Activated CD4-positive, alpha-beta T cell treated with anti-CD3 and anti-CD28 coated beads for 36 hours (primary cell): ENCODE data around the gene BRD8. TPM values are rescaled to one million over a fixed set of nuclear protein-coding genes. Genes with fewer than 3 reads are reported as not detected.
A peak's percentile ranks its signal among the peaks of the same experiment; 100 is the strongest.
"Not testable (repeated sequence)": the region's sequence is repeated elsewhere in the genome, so short reads cannot be mapped to it uniquely, and the experiment has no call there.

ENCODE experiments used
- ATAC-seq: fragments of 200-7000 bp; cut with Tn5 transposase; one replicate; pipeline ENCODE4 v1.10.0; 2021; ENCODE audit warnings: mild to moderate bottlenecking, moderate library complexity
- CTCF ChIA-PET: fragments of 350-600 bp; sonication (Branson Sonifier 250); formaldehyde crosslinking; loops from one replicate; lab custom pipeline; 2021; ENCODE audit warnings: antibody characterized with exemption; lab: Charles Lee
- POLR2A ChIA-PET: fragments of 350-600 bp; sonication (Branson Sonifier 250); formaldehyde crosslinking; loops from one replicate; lab custom pipeline; 2021; ENCODE audit warnings: antibody characterized with exemption, inconsistent platforms; lab: Charles Lee
- DNase-seq: peaks from one replicate; pipeline ENCODE4 v3.0.0-alpha.2; 2020
- H3K27ac Mint-ChIP-seq: one replicate; pipeline ENCODE4 v1.8.0; 2021; ENCODE audit warnings: mixed read lengths
- H3K27me3 Mint-ChIP-seq: one replicate; pipeline ENCODE4 v1.8.0; 2021; ENCODE audit warnings: mixed read lengths
- H3K36me3 Mint-ChIP-seq: one replicate; pipeline ENCODE4 v1.8.0; 2021; ENCODE audit warnings: low read depth, mixed read lengths
- H3K4me1 Mint-ChIP-seq: one replicate; pipeline ENCODE4 v1.8.0; 2021; ENCODE audit warnings: mixed read lengths
- H3K4me3 Mint-ChIP-seq: one replicate; pipeline ENCODE4 v1.8.0; 2021; ENCODE audit warnings: mild to moderate bottlenecking, moderate library complexity, mixed read lengths
- H3K9me3 Mint-ChIP-seq: one replicate; pipeline ENCODE4 v1.8.0; 2021; ENCODE audit warnings: low read depth, mixed read lengths
- intact Hi-C, 2 experiments: fragments of 100-400 bp; cut with DNase I in 1 of 2; cut with micrococcal nuclease in 1 of 2; formaldehyde crosslinking; loops; one replicate each; pipeline versions ENCODE4 v1.14.2 to v1.15.1; 2022 to 2024; cut with DNase I, micrococcal nuclease
- total RNA-seq, 2 experiments: library from RNA; stranded (reverse); gene quantifications; one replicate each; pipeline ENCODE4 v1.2.3, GENCODE V29; 2021

The BRD8 gene, protein sequence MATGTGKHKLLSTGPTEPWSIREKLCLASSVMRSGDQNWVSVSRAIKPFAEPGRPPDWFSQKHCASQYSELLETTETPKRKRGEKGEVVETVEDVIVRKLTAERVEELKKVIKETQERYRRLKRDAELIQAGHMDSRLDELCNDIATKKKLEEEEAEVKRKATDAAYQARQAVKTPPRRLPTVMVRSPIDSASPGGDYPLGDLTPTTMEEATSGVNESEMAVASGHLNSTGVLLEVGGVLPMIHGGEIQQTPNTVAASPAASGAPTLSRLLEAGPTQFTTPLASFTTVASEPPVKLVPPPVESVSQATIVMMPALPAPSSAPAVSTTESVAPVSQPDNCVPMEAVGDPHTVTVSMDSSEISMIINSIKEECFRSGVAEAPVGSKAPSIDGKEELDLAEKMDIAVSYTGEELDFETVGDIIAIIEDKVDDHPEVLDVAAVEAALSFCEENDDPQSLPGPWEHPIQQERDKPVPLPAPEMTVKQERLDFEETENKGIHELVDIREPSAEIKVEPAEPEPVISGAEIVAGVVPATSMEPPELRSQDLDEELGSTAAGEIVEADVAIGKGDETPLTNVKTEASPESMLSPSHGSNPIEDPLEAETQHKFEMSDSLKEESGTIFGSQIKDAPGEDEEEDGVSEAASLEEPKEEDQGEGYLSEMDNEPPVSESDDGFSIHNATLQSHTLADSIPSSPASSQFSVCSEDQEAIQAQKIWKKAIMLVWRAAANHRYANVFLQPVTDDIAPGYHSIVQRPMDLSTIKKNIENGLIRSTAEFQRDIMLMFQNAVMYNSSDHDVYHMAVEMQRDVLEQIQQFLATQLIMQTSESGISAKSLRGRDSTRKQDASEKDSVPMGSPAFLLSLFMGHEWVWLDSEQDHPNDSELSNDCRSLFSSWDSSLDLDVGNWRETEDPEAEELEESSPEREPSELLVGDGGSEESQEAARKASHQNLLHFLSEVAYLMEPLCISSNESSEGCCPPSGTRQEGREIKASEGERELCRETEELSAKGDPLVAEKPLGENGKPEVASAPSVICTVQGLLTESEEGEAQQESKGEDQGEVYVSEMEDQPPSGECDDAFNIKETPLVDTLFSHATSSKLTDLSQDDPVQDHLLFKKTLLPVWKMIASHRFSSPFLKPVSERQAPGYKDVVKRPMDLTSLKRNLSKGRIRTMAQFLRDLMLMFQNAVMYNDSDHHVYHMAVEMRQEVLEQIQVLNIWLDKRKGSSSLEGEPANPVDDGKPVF
- 10 to 100 TPM; 60.7 to 61.4 TPM for total RNA-seq

DNA sequence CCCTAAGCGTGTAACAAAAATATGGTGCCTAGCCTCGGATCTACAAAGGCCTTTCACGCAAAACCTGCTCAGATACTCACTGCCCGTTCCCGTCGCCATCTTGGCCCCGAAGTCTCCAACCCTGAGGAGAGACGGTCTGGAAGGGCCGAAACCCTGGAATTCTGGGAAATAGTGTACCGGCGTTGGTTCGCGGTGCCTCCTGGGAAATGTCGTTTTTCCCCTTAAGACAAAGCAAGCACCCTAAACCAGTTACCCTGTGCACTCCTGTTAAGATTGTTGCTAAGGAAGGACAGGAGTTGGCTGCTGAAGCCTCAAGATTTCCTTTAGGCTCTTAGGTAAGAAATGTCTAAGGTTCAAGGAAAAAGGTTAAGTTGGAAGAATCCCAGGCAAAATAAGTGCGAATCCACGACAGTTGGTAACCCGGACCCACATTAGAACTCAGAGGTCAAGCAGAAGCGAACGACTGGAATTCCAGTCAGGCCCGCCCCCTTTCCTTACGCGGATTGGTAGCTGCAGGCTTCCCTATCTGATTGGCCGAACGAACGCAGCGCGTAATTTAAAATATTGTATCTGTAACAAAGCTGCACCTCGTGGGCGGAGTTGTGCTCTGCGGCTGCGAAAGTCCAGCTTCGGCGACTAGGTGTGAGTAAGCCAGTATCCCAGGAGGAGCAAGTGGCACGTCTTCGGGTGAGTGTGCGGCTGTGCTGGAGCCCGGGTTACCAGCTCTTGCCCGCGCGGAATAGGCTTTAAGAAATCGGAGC lies at the start of gene BRD8, which contains the start of gene KIF20A:
Gene BRD8 (minus strand): TSS at position 115 of the 761 bp plus-strand sequence. CDS start 16 bp downstream, at position 99.
Gene KIF20A (plus strand): TSS at position 597 of the 761 bp plus-strand sequence. CDS start 569 bp downstream, outside the sequence.
- Mint-ChIP-seq H3K27ac (peak within 1 kb of the TSS; percentile 73), H3K4me3 (no peak within 1 kb of the TSS), H3K9me3 (no peaks in the 10 kb centered on the region), H3K36me3 (peaks cover 41% of the 10 kb centered on the region), H3K27me3 (no peaks in the 10 kb centered on the region), H3K4me1 (peaks cover 16% of the 10 kb centered on the region)
- ATAC-seq (peak; percentile 93), DNase-seq (peak; percentile 96)
- ChIA-PET POLR2A (interaction anchor here (0.6 to 1.2 kb wide), 10 partner anchors 10 to 425 kb away, joined by 3 to 10 read pairs (median 4); partner anchors contain the start of genes CDC23, ETF1 and FAM53C), CTCF (interaction anchor here (0.5 to 4.4 kb wide), 12 partner anchors 8 to 325 kb away, joined by 3 to 33 read pairs (median 4); partner anchors contain the start of genes CDC23, EGR1 and KDM3B)
- intact Hi-C loops: loop anchor here (1.0 to 5.0 kb wide), 15 partner anchors 35 to 1384 kb away; partner anchors contain the start of genes CDC23 (in 2 of the 2), CDC25C (in 2 of the 2), ETF1 (in 2 of the 2) and FAM13B (in 1 of the 2)

DNA sequence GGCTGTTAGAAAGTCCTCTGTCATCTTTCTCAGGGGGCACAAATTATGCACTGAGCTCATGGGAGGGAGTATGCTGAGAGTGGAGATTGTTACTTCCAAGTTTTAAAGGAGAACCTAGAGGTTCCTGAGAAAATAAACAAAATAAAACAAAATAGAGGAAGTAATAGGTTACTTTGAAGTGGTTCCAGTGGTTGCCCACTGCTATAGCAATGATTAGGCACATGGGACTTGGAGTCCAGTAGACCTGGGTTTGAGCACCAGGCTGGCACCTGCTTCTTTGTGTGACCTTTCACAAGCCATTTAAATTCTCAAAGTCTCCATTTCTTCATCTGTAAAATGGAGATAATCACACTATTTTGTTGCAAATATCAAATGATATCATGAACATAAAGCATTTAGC lies 48.5 kb upstream of the BRD8 start:
- H3K4me1 Mint-ChIP-seq: peaks cover 6% of the 10 kb centered on the region
- DNase-seq: no peak
- ChIA-PET POLR2A (no interaction called here), CTCF (no interaction called here)
- peaks cover 11% of the 10 kb centered on the region for H3K27me3 Mint-ChIP-seq
- no peak for ATAC-seq
- peaks cover 4% of the 10 kb centered on the region for H3K9me3 Mint-ChIP-seq
- H3K36me3 Mint-ChIP-seq: no peaks in the 10 kb centered on the region
- no peak overlapping the region for H3K27ac Mint-ChIP-seq
- intact Hi-C loops: no loop called here
- H3K4me3 Mint-ChIP-seq: no peak overlapping the region

DNA sequence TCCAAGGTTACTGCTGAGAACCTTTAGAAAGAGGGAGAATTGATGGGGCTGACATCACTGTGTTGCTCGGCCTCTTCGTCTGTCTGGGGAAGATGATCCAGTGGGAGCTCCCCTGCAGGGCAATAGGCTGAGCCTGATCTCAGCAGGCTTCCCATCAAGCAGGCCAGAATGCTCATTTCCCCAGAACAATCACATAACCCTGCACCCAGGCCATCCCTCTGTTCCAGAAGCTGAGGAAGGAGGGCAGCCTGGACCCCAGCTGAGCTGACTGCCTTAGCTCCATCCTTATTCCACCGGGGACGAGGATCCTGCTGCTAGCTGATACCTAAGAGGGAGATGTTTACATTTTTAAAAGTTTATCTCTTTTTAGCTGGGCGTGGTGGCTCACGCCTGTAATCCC lies 46.3 kb upstream of the BRD8 start:
- ATAC-seq (no peak), DNase-seq (no peak)
- Mint-ChIP-seq H3K27ac (no peak overlapping the region), H3K4me1 (peaks cover 6% of the 10 kb centered on the region), H3K36me3 (no peaks in the 10 kb centered on the region), H3K4me3 (no peak overlapping the region), H3K27me3 (peaks cover 8% of the 10 kb centered on the region), H3K9me3 (peaks cover 4% of the 10 kb centered on the region)
- intact Hi-C loops: no loop called here
- ChIA-PET CTCF (interaction anchor here (1.1 to 2.3 kb wide), 4 partner anchors 11 to 128 kb away, joined by 4 to 8 read pairs (median 4); partner anchors contain the start of gene KDM3B), POLR2A (interaction anchor here (0.6 kb wide), 1 partner anchor 132 kb away, joined by 3 read pairs; no protein-coding TSS in a partner anchor)

DNA sequence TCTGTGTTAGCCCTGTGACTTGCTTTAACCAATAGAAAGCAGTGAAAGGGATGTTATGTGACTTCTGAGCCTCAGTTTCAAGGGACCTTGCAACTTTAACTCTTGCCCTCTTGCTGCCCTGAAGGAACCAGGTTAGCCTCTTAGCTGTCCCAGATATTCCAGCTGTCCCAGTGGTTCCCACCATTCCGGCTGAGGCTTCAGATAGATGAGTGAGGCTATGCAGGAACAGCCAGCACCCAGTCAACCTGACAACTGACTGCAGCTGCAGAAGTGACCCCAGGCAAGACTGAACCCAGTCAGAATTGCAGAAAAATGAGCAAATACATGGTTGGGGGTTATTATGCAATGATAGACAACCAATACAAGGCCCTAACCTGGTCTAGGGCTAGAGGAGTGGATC lies 45.1 kb upstream of the BRD8 start:
- Mint-ChIP-seq H3K9me3 (peaks cover 4% of the 10 kb centered on the region), H3K4me1 (peaks cover 6% of the 10 kb centered on the region), H3K4me3 (no peak overlapping the region), H3K36me3 (no peaks in the 10 kb centered on the region), H3K27ac (no peak overlapping the region), H3K27me3 (peaks cover 8% of the 10 kb centered on the region)
- ChIA-PET POLR2A (no interaction called here), CTCF (interaction anchor here (0.7 to 1.9 kb wide), 9 partner anchors 10 to 1473 kb away, joined by 3 to 9 read pairs (median 4); partner anchors contain the start of gene CDC23)
- ATAC-seq (no peak), DNase-seq (no peak)
- intact Hi-C loops: no loop called here

DNA sequence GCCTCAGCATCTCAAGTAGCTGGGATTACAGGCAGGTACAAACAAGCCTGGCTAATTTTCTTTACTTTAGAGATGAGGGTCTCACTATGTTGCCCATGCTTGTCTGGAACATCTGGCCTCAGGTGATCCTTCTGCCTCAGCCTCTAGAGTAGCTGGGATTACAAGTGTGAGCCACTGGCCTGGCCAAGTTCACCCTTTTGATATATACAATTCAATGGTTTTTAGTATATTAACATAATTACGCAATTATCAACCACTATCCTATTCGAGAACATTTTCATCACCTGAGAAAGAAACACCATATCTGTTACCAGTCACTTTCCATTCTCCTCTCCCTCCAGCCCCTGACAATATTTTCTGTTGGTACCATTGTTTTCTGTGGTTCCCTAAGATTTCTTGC lies 38.4 kb upstream of the BRD8 start:
- Mint-ChIP-seq H3K27ac (no peak overlapping the region), H3K4me1 (peaks cover 8% of the 10 kb centered on the region), H3K36me3 (no peaks in the 10 kb centered on the region), H3K27me3 (no peaks in the 10 kb centered on the region), H3K9me3 (no peaks in the 10 kb centered on the region), H3K4me3 (no peak overlapping the region)
- ChIA-PET POLR2A (no interaction called here), CTCF (no interaction called here)
- DNase-seq: no peak
- no peak for ATAC-seq
- intact Hi-C loops: loop anchor here in 1 of 2 experiments (10.0 kb wide), 1 partner anchor 1888 kb away; no protein-coding TSS in a partner anchor

DNA sequence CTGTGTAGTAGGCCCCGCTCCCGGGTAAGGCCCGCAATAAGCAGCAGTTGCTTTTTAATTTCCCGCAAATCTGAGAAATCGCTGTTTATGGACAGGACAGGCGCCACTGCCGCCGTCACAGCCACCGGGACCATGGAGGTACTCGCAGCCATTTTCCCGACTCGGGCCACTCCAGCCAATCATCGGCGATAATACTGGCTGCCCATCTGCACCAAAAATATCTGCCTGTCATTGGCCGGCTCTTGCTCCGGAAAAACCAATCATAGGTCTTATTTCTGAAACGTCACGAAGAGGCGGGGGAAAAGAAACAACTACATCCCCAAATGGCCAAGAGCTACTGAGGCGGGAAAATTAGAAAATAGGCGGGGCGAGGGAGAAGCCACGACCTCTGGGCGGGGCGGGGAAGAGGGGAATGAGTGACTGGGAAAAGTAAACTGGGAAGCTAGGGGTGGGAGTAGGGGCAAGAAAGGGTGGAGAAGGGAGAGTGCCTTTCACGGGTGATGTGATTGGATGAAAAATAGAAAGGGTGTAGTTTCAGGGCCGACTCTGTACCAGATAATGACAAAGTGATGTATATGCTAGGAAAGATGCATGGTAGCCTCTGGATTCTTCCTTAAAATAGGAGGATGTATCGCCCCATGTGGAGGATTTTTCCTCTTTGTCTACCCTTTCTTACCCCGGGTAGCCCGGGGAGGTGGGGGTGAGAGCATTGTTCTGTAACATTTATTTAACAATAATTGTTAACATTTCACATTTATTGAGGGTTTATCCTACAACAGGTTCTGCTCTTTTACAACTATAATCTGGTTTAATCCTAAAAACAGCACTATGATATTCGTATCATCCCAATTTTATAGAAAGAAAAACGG lies 35.0 kb upstream of the BRD8 start, which contains the start of gene CDC23:
Gene CDC23 (minus strand): TSS at position 163 of the 869 bp plus-strand sequence. CDS start 11 bp downstream, at position 152.
- ATAC-seq: peak; percentile 98
- DNase-seq: peak; percentile 94
- peak within 1 kb of the TSS; percentile 92 for H3K4me3 Mint-ChIP-seq
- peaks cover 5% of the 10 kb centered on the region for H3K36me3 Mint-ChIP-seq
- no peaks in the 10 kb centered on the region for H3K27me3 Mint-ChIP-seq
- peaks cover 16% of the 10 kb centered on the region for H3K4me1 Mint-ChIP-seq
- ChIA-PET POLR2A (interaction anchor here (0.6 to 2.2 kb wide), 13 partner anchors 25 to 1458 kb away, joined by 3 to 10 read pairs (median 5); partner anchors contain the start of genes CDC25C, ETF1, KDM3B and KIF20A), CTCF (interaction anchor here (0.6 to 2.5 kb wide), 14 partner anchors 9 to 211 kb away, joined by 3 to 18 read pairs (median 4); partner anchors contain the start of genes BRD8, CDC25C, KDM3B and KIF20A)
- H3K27ac Mint-ChIP-seq: peak within 1 kb of the TSS; percentile 94
- intact Hi-C loops: loop anchor here (1.0 to 10.0 kb wide), 15 partner anchors 35 to 1891 kb away; partner anchors contain the start of genes BRD8 (in 2 of the 2), FAM53C (in 2 of the 2), CDC25C (in 1 of the 2) and ETF1 (in 1 of the 2)
- no peaks in the 10 kb centered on the region for H3K9me3 Mint-ChIP-seq

DNA sequence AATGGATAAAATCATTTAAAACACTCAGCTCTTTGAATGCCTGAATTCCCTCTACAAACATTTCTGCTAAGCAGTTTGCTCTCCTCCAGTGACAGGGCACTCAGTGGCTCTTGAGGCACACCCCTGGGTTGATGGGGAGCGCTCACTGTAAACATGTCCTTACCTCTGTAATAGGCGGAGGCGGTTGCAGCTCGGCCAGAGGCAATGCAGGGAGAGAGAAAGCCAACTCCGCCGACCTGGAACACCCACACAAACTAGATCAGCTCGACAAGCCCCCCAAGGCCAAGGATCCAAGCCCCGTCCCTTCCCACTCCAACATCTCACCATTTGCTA lies 34.4 kb upstream of the BRD8 start:
- peak overlapping the region; percentile 94 for H3K27ac Mint-ChIP-seq
- DNase-seq (peak; percentile 42), ATAC-seq (peak; percentile 34)
- ChIA-PET POLR2A (interaction anchor here (1.0 to 2.2 kb wide), 6 partner anchors 24 to 330 kb away, joined by 3 to 10 read pairs (median 5); partner anchors contain the start of genes CDC25C, ETF1, KDM3B and KIF20A), CTCF (interaction anchor here (0.6 to 2.5 kb wide), 11 partner anchors 10 to 197 kb away, joined by 3 to 18 read pairs (median 3); partner anchors contain the start of genes BRD8, CDC25C, KDM3B and KIF20A)
- H3K4me3 Mint-ChIP-seq: peak overlapping the region; percentile 92
- intact Hi-C loops: loop anchor here (1.0 to 10.0 kb wide), 15 partner anchors 34 to 1892 kb away; partner anchors contain the start of genes BRD8 (in 2 of the 2), FAM53C (in 2 of the 2), CDC25C (in 1 of the 2) and ETF1 (in 1 of the 2)
- H3K9me3 Mint-ChIP-seq: no peaks in the 10 kb centered on the region
- H3K36me3 Mint-ChIP-seq: peaks cover 11% of the 10 kb centered on the region
- H3K27me3 Mint-ChIP-seq: no peaks in the 10 kb centered on the region
- peaks cover 20% of the 10 kb centered on the region for H3K4me1 Mint-ChIP-seq

DNA sequence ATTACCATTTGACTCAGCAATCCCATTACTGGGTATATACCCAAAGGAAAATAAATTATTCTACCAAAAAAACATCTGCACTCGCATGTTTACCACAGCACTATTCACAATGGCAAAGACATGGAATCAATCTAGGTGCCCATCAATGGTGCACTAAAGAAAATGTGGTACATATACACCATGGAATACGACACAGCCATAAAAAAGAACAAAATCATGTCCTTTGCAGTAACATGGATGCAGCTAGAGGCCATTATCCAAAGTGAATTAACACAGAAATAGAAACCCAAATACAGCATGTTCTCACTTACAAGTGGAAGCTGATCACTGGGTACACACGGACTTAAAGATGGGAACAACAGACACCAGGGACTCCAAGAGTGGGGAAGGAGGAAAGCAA lies 32.6 kb upstream of the BRD8 start:
- ChIA-PET CTCF (no interaction called here), POLR2A (interaction anchor here (0.6 kb wide), 1 partner anchor 143 kb away, joined by 3 read pairs; no protein-coding TSS in a partner anchor)
- ATAC-seq: no peak
- no peaks in the 10 kb centered on the region for H3K9me3 Mint-ChIP-seq
- intact Hi-C loops: loop anchor here (5.0 to 10.0 kb wide), 4 partner anchors 126 to 1894 kb away; partner anchors contain the start of gene FAM53C (in 1 of the 2)
- DNase-seq: no peak
- peaks cover 13% of the 10 kb centered on the region for H3K36me3 Mint-ChIP-seq
- peaks cover 20% of the 10 kb centered on the region for H3K4me1 Mint-ChIP-seq
- no peak overlapping the region for H3K27ac Mint-ChIP-seq
- H3K4me3 Mint-ChIP-seq: peak overlapping the region; percentile 1
- H3K27me3 Mint-ChIP-seq: no peaks in the 10 kb centered on the region

DNA sequence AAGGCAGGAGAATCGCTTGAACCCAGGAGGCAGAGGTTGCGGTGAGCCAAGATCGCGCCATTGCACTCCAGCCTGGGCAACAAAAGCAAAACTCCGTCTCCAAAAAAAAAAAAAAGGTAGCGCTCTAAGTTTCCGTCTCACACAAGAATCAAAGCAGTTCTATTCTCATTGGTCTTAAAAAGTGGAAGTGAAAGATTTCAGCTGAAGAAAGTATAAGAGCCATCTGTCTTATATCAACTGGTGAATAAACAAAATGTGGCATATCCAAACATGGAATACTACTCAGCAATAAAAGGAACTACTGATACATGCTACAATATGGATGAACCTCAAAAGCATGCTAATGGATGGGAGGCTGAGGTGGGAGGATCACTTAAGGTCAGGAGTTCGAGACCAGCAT lies 15.4 kb upstream of the BRD8 start:
- POLR2A ChIA-PET, H3K27me3 Mint-ChIP-seq, intact Hi-C loops, H3K4me1 Mint-ChIP-seq, DNase-seq, CTCF ChIA-PET, ATAC-seq, H3K9me3 Mint-ChIP-seq, H3K27ac Mint-ChIP-seq, H3K4me3 Mint-ChIP-seq: not testable (repeated sequence)
- peaks cover 35% of the 10 kb centered on the region for H3K36me3 Mint-ChIP-seq
